Esophagus muscularis mucosa (tissue), 4 donors: ENCODE results near the gene TPK1. TPM values are rescaled to one million over a fixed set of nuclear protein-coding genes. Genes with fewer than 3 reads are reported as not detected.

Source experiments
- DNase-seq: peaks from one replicate; pipeline ENCODE4 v3.0.0-alpha.2; 2017; ENCODE audit errors: extremely low spot score
- H3K27ac ChIP-seq, 4 donors: fragments of 200-600 bp; sonication (generic); replicated peaks in 1 of 4; 1 replicate in 3 of 4; 2 replicates in 1 of 4; pipeline ENCODE4 v1.5.1; 2016 to 2019; ENCODE audit warnings: mild to moderate bottlenecking in 1 of 4
- H3K27me3 ChIP-seq, 4 donors: fragments of 200-600 bp; sonication (generic); one replicate each; pipeline versions ENCODE4 v1.5.1 to v1.6.0; 2016 to 2019
- H3K36me3 ChIP-seq, 4 donors: fragments of 200-600 bp; sonication (generic); one replicate each; pipeline ENCODE4 v1.5.1; 2016 to 2019
- H3K4me1 ChIP-seq, 4 donors: fragments of 200-600 bp; sonication (generic); one replicate each; pipeline ENCODE4 v1.5.1; 2016 to 2019
- H3K4me3 ChIP-seq, 4 donors: fragments of 200-600 bp; sonication (generic); 1 replicate in 2 of 4; 2 replicates in 2 of 4; pipeline ENCODE4 v1.5.1; 2016 to 2019; ENCODE audit warnings: mild to moderate bottlenecking in 4 of 4, moderate library complexity in 1 of 4
- H3K9me3 ChIP-seq, 4 donors: fragments of 200-600 bp; sonication (generic); 1 replicate in 3 of 4; 2 replicates in 1 of 4; pipeline ENCODE4 v1.5.1; 2016 to 2019
- CTCF ChIP-seq, 3 experiments: fragments of 200-600 bp in 2 of 3; fragments of 450-650 bp in 1 of 3; sonication (generic) in 2 of 3; IDR thresholded peaks; one replicate each; pipeline ENCODE4 v1.5.1; 2017 to 2019; ENCODE audit warnings: antibody characterized with exemption in 3 of 3, mild to moderate bottlenecking in 2 of 3, moderate library complexity in 1 of 3
- EP300 ChIP-seq: sonication (generic); formaldehyde crosslinking; IDR thresholded peaks from one replicate; pipeline ENCODE4 v1.6.1; 2017; ENCODE audit warnings: antibody characterized with exemption
- POLR2A ChIP-seq: fragments of 450-650 bp; IDR thresholded peaks from one replicate; pipeline ENCODE4 v1.6.1; 2017; ENCODE audit warnings: antibody characterized with exemption, moderate library complexity, mild to moderate bottlenecking, low read depth
- POLR2AphosphoS5 ChIP-seq, 2 donors: sonication (generic); formaldehyde crosslinking; IDR thresholded peaks; one replicate each; pipeline ENCODE4 v1.6.1; 2017; ENCODE audit warnings: antibody characterized with exemption in 2 of 2
- WGBS: methylation state at CpG from one replicate; pipeline ENCODE4 v1.1.5; 2018; 5-methylcytosine and 5-hydroxymethylcytosine counted together
- intact Hi-C: fragments of 100-400 bp; cut with DNase I; formaldehyde crosslinking; loops from one replicate; pipeline ENCODE4 v1.15.1; 2023
- total RNA-seq, 4 donors: library from RNA; depleted of rRNA; stranded (reverse); fragments of >200 nt; gene quantifications; one replicate each; pipeline versions ENCODE4 v1.1.0 to v1.2.1, GENCODE V29; 2016

TPK1 gene
- total RNA-seq, 4 donors from 2014 or later: 2.7 to 4.3 (median 3.4) TPM

- no peaks in the 10 kb centered on the region for H3K36me3 ChIP-seq
- intact Hi-C loops: no loop called here
- no peak for DNase-seq
- no peaks in the 10 kb centered on the region for H3K27me3 ChIP-seq
- no peaks in the 10 kb centered on the region for H3K9me3 ChIP-seq
- no peak for TF ChIP-seq EP300
- no peak for TF ChIP-seq POLR2AphosphoS5 (IDR thresholded peaks at IDR 0.05)
- TF ChIP-seq CTCF (IDR thresholded peaks at IDR 0.05): no peak
- TF ChIP-seq POLR2A: no peak
- H3K4me1 ChIP-seq: no peaks in the 10 kb centered on the region
- no peak overlapping the region for H3K27ac ChIP-seq
- 55% methylated on average over 2 of the region's 2 CpGs for whole genome bisulfite sequencing
- H3K4me3 ChIP-seq: no peak overlapping the region
These were observed 170.0 kb downstream of the TPK1 start for GRCh38 chr7:144665689-144666381.

- no peaks in the 10 kb centered on the region for H3K36me3 ChIP-seq
- TF ChIP-seq POLR2A (no peak), POLR2AphosphoS5 (IDR thresholded peaks at IDR 0.05) (no peak), EP300 (no peak), CTCF (IDR thresholded peaks at IDR 0.05) (no peak)
- no peak overlapping the region for H3K4me3 ChIP-seq
- H3K9me3 ChIP-seq: no peaks in the 10 kb centered on the region
- WGBS: 84% methylated on average over 9 of the region's 9 CpGs
- no peak for DNase-seq
- intact Hi-C loops: no loop called here
- H3K27ac ChIP-seq: no peak overlapping the region
- H3K27me3 ChIP-seq: no peaks in the 10 kb centered on the region
- H3K4me1 ChIP-seq: no peaks in the 10 kb centered on the region
These were observed 176.6 kb downstream of the TPK1 start for GRCh38 chr7:144659211-144659610.

- H3K4me3 ChIP-seq: no peak overlapping the region
- intact Hi-C loops: no loop called here
- H3K27ac ChIP-seq: no peak overlapping the region
- DNase-seq: no peak
- H3K27me3 ChIP-seq: no peaks in the 10 kb centered on the region
- H3K36me3 ChIP-seq: no peaks in the 10 kb centered on the region
- H3K4me1 ChIP-seq: peaks cover 0 to 5% (median 0%) of the 10 kb centered on the region in 4 donors
- H3K9me3 ChIP-seq: no peaks in the 10 kb centered on the region
- WGBS: 72% methylated on average over 6 of the region's 6 CpGs
- TF ChIP-seq EP300: no peak
- no peak for TF ChIP-seq POLR2AphosphoS5 (IDR thresholded peaks at IDR 0.05)
- TF ChIP-seq CTCF (IDR thresholded peaks at IDR 0.05): no peak
- no peak for TF ChIP-seq POLR2A
These were observed 178.8 kb downstream of the TPK1 start for GRCh38 chr7:144656965-144657517.

DNA sequence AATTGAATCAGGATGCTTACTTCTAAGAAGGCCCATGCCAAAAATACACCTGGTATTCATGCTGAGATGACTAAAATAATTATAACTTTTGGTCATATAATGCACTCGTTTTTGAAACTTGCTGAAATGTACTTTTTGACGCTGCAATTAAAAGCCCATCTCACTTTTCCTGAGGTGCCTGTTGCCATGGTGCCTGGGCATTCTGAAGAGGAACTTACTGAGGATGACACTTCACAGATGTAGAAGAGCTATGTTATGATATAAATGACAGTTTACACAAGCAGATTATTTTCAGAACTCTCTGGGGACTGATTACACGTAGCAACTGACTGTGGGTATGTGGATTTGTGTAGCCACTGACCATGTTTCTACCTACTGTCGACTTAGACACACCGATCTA, 182.4 kb downstream of the TPK1 start:
- Histone ChIP-seq H3K9me3 (no peaks in the 10 kb centered on the region), H3K27ac (no peak overlapping the region), H3K4me1 (peaks cover 0 to 5% (median 0%) of the 10 kb centered on the region in 4 donors), H3K36me3 (no peaks in the 10 kb centered on the region), H3K4me3 (no peak overlapping the region), H3K27me3 (no peaks in the 10 kb centered on the region)
- intact Hi-C loops: no loop called here
- WGBS: 25% methylated on average over 5 of the region's 5 CpGs
- TF ChIP-seq POLR2AphosphoS5 (IDR thresholded peaks at IDR 0.05) (no peak), EP300 (no peak), CTCF (IDR thresholded peaks at IDR 0.05) (no peak), POLR2A (no peak)
- no peak for DNase-seq
